Amniotic stem cell (primary cell): Measurements from ENCODE around the gene RNH1.

Experiments
- DNase-seq: peaks from one replicate; lab custom pipeline; 2025; lab: John Stamatoyannopoulos, UW

RNH1 gene

DNA sequence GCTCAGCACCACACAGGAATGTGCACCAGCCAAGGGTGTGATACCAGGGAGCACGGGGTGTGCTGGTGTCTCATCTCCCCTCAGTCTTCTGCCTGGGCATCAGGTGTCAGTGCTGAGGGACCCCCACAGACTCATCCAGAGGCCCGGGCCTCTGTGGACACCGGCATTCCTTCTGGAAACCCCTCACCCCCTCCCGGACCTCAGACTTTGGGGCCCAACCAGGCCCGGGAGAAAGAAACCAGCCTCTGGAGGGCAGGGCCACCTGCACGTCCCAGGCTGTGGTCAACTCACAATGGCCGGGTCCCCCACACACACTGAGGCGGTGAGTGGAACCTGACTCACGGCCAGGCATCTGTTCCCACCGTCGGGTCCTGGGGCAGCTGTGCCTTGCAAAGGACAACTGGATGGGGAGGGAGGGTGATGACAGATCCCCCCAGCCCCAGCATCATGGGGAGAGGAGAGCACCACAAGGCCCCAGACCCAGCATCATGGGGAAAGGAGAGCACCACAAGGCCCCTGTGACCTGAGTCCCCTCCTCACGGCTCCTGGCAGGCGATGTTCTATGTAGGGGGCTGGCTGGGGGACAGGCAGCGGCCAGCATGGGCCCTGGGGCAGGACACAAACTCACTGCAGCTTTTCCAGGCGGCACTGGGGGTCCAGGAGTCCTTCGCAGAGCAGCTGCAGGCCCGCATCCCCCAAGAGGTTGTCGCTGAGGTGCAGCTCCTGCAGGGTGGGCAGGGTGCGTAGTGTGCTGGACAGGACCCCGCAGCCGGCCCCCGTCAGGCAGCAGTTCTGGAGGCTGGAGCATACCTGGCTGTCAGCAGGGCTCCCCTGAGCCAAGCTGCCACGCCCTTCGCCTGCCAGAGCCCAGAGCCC, 7.6 kb downstream of the RNH1 start:
- no peak for DNase-seq

GRCh38 chr11:498297-499181, 8.5 kb downstream of the RNH1 start:
- no peak for DNase-seq

DNA sequence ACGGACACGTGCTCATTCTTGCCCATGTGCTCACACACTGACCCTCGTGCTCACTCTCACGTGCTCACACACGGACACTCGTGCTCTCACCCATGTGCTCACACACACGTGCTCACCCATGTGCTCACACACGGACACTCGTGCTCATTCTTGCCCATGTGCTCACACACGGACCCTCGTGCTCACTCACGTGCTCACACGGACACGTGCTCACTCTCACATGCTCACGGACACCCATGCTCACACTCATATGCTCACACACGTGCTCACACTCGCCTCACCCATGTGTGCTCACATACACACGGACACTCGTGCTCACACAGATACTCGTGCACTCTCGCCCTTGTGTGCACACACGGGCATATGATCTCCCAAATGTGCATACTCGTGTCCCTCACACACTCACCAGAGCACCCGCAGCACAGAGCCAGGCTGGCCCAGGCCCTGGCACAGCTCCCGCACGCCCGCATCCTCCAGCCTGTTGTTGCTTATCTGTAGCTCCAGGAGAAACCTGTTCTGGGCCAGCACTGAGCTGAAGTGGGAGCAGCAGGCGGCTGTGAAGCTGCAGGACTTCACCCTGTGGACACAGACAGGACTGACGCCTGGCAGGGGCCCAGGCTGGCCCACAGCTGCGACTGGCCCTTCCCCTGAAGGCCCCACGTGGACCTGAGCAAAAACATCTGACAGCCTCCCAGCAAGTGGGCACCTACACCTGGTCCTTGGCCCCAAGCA, 9.3 kb downstream of the RNH1 start:
- DNase-seq = no peak

- no peak for DNase-seq
Measured at GRCh38 chr11:496834-497564, 10.0 kb downstream of the RNH1 start.

DNA sequence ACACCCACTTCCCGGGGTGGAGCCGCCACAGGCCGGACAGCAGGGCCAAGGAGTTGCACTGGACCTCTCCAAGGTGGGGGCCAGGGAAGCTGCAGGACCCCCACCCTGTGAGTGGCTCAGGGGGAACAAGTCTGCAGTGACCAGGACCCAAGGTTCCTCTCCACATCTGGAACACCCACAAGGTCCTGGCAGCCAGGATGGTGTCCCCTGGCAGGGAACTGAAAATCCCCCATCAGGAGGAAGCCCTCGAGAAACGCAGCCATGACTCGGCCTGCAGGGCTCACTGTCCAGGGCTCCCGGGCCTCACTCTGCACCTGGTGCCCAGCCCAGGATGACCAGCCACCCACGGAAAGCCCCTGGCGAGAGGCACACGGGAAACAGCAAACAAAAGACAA, 11.5 kb downstream of the RNH1 start:
- no peak for DNase-seq

GRCh38 chr11:494761-495536, 12.1 kb downstream of the RNH1 start:
- no peak for DNase-seq

GRCh38 chr11:492427-493226, 14.4 kb downstream of the RNH1 start:
- DNase-seq = no peak

GRCh38 chr11:491358-491757, 15.7 kb downstream of the RNH1 start:
- DNase-seq = no peak

GRCh38 chr11:490930-491260, 16.1 kb downstream of the RNH1 start:
- DNase-seq = no peak

- no peak for DNase-seq
Measured at GRCh38 chr11:490186-490929, 16.7 kb downstream of the RNH1 start.

- DNase-seq = no peak
Measured at GRCh38 chr11:489610-490185, 17.3 kb downstream of the RNH1 start.

DNA sequence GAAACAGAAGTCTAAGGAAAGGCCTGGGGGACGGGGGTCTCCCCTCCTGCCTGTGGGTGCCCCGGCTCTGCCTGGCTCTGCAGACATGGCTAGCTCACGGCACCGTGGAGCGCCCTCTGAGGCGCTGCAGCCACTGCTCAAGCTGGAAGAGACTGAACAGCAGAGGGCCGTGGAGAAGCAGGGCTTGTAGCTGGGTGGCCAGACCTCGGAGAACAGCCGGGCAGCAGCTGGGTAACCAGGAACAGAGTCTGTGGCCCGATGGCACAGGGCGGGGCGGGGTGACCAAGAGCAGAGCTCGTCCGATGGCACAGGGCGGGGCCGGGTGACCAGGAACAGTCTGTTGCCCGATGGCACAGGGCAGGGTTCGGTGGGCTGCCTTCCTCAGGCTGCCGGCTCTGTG, 18.1 kb downstream of the RNH1 start:
- DNase-seq = no peak

GRCh38 chr11:488579-488978, 18.5 kb downstream of the RNH1 start:
- DNase-seq = no peak

DNA sequence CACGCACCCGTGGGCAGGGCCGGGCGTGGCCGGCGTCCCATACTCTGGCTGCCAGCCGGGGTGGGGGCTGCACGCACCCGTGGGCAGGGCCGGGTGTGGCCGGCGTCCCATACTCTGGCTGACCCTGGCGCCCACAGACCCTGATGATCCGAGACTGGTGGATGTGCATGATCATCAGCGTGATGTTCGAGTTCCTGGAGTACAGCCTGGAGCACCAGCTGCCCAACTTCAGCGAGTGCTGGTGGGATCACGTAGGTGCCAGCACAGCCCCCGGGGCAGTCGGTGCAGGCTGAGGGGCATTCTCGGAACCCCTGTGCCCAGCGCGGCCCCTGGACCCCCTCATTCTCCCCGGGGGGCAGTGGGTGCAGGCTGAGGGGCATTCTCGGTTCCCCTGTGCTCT, 19.0 kb downstream of the RNH1 start:
- DNase-seq = no peak

- DNase-seq = no peak
Measured at GRCh38 chr11:487571-488021, 19.4 kb downstream of the RNH1 start.

DNA sequence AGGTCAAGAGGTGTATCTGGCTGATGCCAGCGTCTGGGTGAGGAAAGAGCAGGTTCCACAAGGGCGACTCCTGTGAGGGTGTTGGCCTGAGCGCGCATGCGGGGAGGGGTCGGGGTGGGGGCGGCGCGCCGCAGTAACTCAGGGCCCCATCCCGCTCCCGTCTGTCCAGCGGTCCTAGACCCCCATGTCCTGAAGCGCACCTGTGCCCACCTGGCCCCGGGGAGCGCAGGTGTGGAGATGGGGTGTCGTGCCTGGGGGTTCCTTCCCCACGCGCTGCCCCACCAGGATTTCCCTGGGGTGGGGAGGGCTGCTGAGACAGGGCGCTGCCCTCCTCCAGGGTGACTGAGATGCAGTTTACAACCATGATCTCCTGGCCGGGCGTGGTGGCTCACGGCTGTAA, 20.9 kb downstream of the RNH1 start:
- DNase-seq = no peak

- no peak for DNase-seq
Measured at GRCh38 chr11:484616-485015, 22.4 kb downstream of the RNH1 start.

- DNase-seq = no peak
Measured at GRCh38 chr11:479311-479710, 27.7 kb downstream of the RNH1 start.
